ENCODE results near the gene HDLBP.

DNA sequence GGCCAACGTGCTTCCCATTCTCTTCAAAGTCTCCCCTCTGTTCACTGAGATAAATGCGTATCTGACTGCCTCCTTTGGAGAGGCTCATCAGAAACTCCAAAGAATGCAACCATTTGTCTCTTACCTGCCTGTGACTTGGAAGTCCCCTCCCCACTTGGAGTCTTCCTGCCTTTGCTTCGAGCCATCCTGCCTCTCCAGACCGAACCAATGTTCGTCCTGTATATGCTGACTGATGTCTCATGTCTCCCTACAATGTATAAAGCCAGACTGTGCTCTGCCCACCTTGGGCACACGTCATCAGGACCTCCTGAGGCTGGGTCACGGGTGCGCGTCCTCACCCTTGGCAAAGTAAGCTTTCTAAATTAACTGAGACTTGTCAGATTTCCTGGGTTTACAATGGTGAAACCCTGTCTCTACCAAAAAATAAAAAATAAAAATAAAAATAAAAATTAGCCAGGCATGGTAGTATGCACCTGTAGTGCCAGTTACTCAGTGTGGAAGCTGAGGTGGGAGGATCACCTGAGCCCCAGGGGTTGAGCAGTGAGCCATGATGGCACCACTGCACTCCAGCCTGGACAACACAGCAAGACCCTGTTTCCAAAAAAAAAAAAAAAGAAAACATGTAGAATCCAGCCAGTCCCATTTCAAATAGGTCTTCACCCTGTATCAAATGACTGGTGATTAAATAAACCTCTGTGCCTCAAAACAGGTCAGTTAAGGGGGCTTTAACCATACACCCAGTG, 29.0 kb downstream of the HDLBP start:
- TF ChIP-seq, protein P1, sequence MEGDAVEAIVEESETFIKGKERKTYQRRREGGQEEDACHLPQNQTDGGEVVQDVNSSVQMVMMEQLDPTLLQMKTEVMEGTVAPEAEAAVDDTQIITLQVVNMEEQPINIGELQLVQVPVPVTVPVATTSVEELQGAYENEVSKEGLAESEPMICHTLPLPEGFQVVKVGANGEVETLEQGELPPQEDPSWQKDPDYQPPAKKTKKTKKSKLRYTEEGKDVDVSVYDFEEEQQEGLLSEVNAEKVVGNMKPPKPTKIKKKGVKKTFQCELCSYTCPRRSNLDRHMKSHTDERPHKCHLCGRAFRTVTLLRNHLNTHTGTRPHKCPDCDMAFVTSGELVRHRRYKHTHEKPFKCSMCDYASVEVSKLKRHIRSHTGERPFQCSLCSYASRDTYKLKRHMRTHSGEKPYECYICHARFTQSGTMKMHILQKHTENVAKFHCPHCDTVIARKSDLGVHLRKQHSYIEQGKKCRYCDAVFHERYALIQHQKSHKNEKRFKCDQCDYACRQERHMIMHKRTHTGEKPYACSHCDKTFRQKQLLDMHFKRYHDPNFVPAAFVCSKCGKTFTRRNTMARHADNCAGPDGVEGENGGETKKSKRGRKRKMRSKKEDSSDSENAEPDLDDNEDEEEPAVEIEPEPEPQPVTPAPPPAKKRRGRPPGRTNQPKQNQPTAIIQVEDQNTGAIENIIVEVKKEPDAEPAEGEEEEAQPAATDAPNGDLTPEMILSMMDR (IDR thresholded peaks at IDR 0.05; ENCODE audit: poor library complexity), result no peak
- TF ChIP-seq EZH2phosphoT487 (IDR thresholded peaks at IDR 0.05; ENCODE audit: low read depth, severe bottlenecking, unreplicated experiment) (no peak), EZH2 (IDR thresholded peaks at IDR 0.05; ENCODE audit: borderline replicate concordance) (no peak)
